GM18526 (cell line): Measurements from ENCODE around the gene VSIG2.
A peak's percentile ranks its signal among the peaks of the same experiment; 100 is the strongest.

Source experiments
- POLR2A ChIP-seq: IDR thresholded peaks from 3 replicates; pipeline ENCODE4 v1.6.1; 2011; ENCODE audit not compliant: insufficient read length; ENCODE audit errors: extremely low read depth

VSIG2 gene

GRCh38 chr11:124742555-124742954, 9.5 kb downstream of the VSIG2 start:
- no peak for TF ChIP-seq POLR2A

DNA sequence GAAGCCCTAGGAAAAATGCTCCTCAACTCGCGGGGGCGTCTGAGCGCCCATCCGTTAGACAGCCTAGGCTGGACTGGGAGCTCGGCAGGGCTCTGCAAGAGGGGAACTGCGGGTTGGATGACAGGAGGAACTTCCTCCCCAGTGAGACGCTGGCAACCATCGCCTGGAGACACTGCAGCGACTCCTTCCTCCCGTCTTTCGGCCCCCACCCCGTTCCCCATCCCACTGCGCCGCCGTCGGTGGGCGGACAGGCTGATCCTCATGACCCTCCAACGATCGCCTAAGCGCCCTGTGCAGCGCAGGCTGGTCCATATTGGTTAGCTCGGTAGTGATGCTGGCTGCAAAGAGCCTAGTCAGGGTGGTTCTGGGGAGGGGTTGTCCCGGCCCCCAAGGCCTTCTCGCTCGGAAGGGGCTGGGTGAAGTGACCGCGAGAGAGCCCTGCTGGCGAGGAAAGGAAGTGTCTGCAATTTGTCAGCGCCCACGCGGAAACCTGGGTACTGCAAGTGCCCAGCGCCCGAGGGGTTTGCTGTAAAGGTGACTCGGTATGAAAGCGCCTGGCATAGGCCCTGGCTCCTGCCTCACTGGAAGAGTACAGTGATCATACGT, 11.7 kb downstream of the VSIG2 start:
- no peak for TF ChIP-seq POLR2A

DNA sequence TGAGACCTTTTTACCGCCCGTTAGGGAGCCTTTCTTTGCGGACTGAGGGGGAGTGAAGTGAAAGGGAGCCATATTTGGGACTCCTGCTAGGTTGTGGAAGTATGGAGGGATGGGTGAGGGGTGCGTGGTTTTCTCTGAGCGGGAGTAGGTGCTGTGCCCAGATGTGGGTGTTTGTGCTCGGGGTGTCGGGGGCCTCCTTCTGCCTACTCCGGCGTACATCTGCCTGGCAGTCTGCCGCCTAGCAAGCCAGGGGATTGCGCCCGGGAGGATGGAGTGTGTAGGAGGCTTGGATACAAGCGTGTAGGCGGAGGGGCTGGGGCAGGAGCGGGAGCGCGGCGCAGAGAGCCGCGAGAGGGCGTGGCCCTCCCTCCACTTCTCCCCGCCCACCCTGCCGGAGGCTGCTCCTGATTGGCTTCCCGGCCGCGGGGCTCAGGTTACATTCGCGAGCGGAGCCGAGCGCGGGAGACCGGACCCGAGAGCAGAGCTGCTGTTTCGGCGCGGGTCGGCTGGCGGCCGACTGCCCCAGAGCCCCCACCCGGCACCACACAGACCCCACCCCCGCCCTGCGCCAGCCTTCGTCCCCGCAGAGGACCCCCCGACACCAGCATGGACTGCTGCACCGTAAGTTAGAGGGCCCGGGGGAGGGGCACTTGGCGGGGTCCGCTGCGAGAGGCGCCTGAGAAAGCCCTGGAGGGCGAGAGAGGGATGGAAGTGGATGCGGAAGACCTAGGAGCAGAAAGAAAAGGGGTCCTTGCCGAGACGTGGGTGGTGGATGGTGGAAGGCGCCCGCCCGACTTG, 12.4 kb downstream of the VSIG2 start, which contains the start of gene NRGN:
NRGN (plus strand) TSS at position 464 of the 798 bp plus-strand sequence; CDS start at position 607, 143 bp downstream.
- no peak for TF ChIP-seq POLR2A

GRCh38 chr11:124738713-124739478, 13.2 kb downstream of the VSIG2 start:
- TF ChIP-seq POLR2A: no peak

GRCh38 chr11:124737638-124738305, 14.3 kb downstream of the VSIG2 start:
- TF ChIP-seq POLR2A: no peak

- no peak for TF ChIP-seq POLR2A
Measured at GRCh38 chr11:124736736-124737135, 15.3 kb downstream of the VSIG2 start.

GRCh38 chr11:124732230-124732629, 19.8 kb downstream of the VSIG2 start:
- TF ChIP-seq POLR2A: no peak

DNA sequence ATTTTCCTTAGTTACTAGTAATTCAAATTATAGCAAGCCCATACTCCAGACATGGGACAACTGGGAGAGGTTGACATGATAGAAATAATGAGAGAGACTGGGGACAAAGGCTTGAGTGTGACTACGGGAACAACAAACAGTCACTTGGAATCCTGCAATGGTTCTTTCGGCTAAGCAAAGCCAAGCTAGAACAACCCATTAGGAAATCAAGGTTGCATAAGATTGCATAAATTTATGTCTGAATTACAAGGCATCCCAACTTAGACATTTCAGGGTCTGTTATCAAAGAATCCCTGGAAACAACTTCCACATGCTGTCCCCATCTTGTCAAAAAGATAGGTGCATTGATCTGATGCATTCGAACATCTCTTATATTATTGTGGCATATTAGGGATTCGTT, 22.5 kb downstream of the VSIG2 start:
- TF ChIP-seq POLR2A: no peak

DNA sequence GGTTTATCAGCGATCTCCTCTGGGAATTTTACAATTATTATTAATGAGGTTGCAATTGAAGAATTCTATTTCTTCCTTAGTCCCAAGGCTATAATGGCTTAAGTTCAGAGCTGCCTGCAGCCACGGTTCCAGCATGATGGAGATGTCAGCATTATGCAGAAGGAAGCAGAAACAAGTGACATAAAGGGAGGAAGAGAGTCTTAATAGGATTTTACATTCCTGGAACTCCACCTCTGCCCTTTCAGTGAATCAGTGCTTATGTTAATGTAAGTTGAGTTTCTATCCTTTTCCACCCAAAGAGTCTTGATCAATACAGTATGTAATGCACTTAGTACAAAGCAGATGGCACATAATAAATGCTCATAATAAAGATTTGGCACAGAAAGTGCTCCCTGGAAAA, 23.9 kb downstream of the VSIG2 start:
- no peak for TF ChIP-seq POLR2A

GRCh38 chr11:124727474-124727873, 24.6 kb downstream of the VSIG2 start:
- no peak for TF ChIP-seq POLR2A

GRCh38 chr11:124725719-124726105, 26.3 kb downstream of the VSIG2 start:
- no peak for TF ChIP-seq POLR2A

- TF ChIP-seq POLR2A: peak; percentile 36
Measured at GRCh38 chr11:124724979-124725718, 26.9 kb downstream of the VSIG2 start.

DNA sequence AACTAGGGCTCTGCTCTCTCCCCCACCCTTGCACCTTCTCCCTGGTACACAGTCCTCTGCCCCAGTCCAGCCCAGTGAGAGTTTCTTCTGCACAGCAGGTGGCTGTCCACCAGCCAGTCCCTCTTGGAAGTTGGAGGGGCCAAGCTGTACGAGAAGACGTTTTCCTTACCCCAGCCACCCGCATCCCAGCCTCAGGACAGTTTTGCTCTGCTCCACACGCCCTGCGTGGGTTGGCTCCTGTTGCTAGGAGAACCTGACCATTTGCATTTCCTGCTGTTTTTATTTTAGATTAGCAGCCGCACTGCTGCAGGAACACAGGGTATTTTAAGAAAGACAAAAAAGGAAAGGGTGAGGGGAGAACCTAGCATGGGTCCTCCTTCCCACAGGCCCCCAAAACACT, 29.9 kb downstream of the VSIG2 start:
- TF ChIP-seq POLR2A: no peak

- no peak for TF ChIP-seq POLR2A
Measured at GRCh38 chr11:124719534-124719933, 32.5 kb downstream of the VSIG2 start.

- TF ChIP-seq POLR2A: no peak
Measured at GRCh38 chr11:124718801-124719200, 33.3 kb downstream of the VSIG2 start.
